GM19468 (cell line): ENCODE measurements around the gene KRT31.
"Not testable (repeated sequence)": the region's sequence is repeated elsewhere in the genome, so short reads cannot be mapped to it uniquely, and the experiment has no call there.

ENCODE experiments used
- ATAC-seq: cut with Tn5 transposase; IDR thresholded peaks from one replicate; pipeline ENCODE4 v1.9.1; 2021; ENCODE audit warnings: mild to moderate bottlenecking, moderate library complexity, moderate number of reproducible peaks; ENCODE audit not compliant: unreplicated experiment; ENCODE audit errors: extremely low read depth

KRT31 gene

DNA sequence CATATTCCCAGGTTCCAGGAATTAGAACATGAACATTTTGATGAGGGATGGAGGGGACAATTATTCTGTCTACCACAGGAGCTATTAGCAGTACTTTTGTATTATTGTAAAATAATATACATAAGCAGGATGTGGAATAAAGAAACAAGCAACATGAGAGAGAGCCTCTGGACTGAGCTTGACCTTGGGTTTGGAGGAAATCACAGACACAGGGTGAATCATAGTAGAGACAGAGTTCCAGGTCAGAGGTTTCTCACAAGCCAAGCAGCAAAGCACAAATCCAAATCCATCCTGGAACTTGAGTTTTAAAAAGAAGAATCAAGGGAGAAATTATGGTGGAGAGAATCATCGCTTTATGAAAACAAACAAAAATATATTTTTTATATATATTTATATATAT is 5.1 kb downstream of the KRT31 start:
- ATAC-seq, result no peak

- no peak for ATAC-seq
Measured at GRCh38 chr17:41391535-41391934, 5.9 kb downstream of the KRT31 start.

- no peak for ATAC-seq
Measured at GRCh38 chr17:41390411-41390938, 6.9 kb downstream of the KRT31 start.

- ATAC-seq, result no peak
Measured at GRCh38 chr17:41387670-41388069, 9.7 kb downstream of the KRT31 start.

- no peak for ATAC-seq
Measured at GRCh38 chr17:41386227-41386626, 11.2 kb downstream of the KRT31 start.

GRCh38 chr17:41383690-41384089 is 13.7 kb downstream of the KRT31 start:
- no peak for ATAC-seq

GRCh38 chr17:41382394-41382793 is 15.0 kb downstream of the KRT31 start:
- ATAC-seq, result no peak

- not testable (repeated sequence) for ATAC-seq
Measured at GRCh38 chr17:41381943-41382342, 15.5 kb downstream of the KRT31 start, which contains the start of gene KRT34. Gene KRT34, minus strand, starts transcription at chr17:41382306. Its CDS starts 60 bp downstream, at chr17:41382246.

DNA sequence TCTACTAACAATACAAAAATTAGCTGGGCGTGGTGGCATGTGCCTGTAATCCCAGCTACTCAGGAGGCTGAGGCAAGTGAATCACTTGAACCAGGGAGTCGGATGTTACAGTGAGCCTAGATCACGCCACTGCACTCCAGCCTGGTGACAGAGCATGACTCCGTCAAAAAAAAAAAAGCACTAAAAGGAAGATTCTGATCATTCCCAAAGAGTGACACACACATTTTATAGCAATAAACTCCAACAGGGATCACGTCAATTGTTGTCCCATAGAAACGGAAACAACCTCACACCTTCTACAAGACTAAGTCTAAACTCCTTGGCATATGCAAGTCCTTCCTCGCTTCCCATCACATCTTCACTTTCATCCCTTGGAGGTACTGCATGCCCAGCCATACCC is 17.3 kb downstream of the KRT31 start:
- not testable (repeated sequence) for ATAC-seq

DNA sequence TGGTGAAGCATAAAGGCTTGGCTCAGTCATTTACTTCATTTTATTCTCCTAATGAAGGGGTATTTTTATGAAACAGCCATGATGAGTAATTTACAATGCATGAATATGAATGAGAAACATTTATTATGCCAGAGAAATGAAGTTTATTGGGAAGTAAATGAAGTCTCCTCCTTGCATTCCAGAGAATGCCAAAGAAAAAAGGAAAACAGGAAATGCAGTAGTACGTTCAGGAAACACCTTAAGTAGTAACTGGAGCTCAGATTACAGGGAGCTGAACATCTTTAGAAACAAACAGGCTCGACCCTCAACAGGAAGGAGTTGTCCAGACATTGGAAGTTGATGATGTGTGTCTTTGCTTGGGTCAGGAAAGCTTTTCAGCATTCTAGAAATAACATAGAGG is 19.9 kb downstream of the KRT31 start:
- ATAC-seq, result no peak

DNA sequence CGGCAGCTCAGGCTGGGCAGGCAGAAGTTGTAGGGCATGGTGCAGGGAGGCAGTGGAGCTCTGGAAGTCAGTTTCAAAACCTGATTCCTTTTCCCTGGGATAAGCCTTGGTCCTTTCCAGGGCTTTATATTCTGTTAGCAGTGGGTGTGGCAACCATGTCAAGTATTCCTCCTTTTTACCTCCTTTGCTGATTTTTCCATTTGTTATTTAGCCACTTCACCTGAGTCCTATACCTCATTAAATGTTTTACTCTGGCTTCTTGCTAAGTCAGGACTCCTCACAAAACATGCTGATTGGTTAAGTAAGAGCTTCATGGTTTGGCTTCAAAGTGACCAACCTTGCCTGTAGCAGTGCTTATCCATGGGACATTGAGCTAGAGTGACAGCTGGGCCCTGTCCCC is 27.7 kb downstream of the KRT31 start, which contains the start of gene KRT33B:
KRT33B (minus strand) TSS at position 101 of the 400 bp plus-strand sequence; CDS start at position 38, 63 bp downstream.
- no peak for ATAC-seq

DNA sequence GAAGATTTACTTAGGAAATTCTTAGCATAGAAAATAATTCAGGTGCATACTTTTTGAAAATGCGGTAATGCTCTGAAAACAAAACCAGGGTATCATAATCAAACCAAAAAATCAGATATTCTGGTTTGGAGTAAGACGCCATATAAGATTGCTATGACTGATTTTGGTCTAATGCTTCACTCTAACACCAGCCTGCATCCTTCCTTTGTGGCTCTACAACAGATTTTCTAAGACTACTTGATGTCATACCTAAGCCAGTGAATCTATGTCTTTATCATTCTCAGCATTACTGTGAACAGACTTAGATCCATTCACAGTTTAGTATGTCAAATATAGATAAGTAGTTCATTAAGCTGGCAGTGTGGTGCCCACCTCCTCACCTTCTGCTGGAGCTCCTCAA is 28.4 kb downstream of the KRT31 start:
- no peak for ATAC-seq

DNA sequence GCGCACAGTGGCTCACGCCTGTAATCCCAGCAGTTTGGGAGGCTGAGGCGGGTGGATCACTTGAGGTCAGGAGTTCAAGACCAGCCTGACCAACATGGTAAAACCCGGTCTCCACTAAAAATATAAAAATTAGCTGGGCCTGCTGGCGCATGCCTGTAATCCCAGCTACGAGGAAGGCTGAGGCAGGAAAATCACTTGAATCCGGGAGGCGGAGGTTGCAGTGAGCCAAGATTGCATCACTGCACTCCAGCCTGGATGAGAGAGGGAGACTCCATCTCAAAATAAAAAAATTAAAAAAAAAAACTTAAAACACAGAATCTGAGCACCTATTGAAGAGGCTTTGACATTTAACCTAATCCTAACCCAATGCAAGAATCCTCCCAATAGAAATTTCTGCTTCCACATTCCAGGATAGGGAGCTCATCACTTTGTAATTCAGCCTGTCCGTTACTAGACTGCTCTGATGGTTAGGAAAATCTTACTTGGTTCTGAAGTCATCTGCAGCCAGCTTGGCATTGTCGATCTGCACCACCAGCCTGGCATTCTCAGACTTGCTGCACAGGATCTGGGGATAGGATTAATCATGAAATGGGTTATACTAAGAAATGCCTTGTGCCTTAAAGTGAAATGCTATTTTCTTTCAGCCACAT is 29.9 kb downstream of the KRT31 start:
- ATAC-seq, result no peak

DNA sequence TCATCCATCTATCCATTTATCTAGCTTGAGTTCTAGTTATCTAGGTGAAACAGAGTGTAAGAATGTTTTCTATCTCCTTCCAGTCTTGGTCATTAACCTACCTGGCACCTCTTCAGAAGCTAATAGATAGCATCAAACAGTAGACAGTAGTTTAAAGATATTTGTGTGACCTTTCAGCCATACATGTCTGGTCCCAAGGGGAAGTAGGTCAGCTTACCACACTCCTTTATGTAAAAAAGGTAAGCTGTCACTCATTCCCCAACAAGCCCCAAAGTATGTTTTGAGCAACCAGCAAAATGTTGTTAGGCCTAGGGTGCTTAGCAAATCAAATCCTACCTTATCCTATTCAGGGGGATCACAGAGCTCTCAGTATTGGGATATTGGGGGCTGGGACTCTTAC is 31.3 kb downstream of the KRT31 start:
- no peak for ATAC-seq

GRCh38 chr17:41363881-41364280 is 33.5 kb downstream of the KRT31 start:
- ATAC-seq, result no peak

DNA sequence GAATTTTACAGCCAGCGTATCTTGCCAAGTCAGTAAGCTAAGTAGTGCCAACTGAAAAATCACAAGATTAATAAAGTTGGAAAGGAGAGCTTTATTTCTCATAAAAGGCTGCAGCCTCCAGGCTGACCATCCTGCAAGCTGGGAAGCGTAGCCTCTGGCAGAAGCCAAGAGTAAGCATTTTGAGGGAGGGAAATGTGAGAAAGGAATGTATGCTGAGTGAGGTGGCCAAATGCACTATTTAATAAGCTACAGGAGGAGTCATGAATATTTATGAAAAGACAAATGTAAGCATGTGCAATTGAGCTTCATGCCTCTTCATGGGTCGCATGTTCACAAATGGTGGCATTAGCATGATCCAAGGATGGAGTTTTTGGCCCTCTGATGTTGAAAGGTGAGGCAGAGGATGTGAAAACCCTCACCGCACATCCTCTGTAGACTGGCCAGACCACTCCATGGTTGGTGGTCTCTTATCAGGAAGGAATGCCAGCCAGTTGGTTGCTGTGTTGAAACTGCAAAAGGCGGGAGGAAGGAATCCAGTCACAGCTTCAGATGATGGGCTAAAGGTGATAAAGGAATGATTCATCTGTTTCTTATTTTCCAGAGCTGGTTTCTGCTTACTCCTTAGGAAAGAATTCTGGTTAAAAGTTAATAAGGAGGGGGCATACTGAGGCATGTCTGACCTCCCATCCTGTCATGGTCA is 37.0 kb downstream of the KRT31 start:
- ATAC-seq, result no peak

- ATAC-seq, result no peak
Measured at GRCh38 chr17:41354536-41354935, 42.9 kb downstream of the KRT31 start.

DNA sequence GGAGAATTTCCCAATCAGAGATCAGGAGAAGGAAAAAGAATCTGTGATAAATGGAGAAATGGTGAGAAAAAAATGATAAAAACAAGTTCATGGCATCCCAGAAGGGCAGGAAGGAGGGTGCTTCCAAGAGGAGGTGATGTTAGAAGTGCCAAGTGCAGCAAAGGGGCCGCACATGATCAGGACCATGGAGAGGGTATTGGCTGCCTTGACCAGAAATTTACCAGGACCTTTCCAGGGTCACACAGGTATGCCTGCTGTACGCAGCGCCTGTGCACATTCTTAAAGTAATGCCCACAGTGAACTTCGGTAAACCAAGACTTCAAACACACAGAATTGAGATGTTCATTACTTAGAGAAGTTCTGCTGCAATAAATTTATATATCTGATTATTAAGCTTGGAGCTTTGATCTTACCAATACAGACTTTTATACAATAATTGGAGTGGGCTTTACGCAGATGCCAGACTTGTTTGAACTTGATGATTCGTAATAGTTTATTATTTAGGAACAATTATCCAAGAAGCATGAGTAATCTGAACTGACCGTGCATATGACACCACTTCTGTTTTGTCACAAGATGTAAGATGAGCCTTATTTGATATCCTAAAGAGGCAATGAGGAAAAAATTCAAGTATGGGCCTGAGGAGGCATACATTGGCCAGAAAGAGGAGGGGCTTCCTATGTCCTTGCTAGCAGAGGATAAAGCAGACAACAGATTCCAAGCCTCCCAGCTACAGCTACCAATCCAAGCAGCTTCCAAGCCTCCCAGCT is 44.6 kb downstream of the KRT31 start:
- no peak for ATAC-seq

DNA sequence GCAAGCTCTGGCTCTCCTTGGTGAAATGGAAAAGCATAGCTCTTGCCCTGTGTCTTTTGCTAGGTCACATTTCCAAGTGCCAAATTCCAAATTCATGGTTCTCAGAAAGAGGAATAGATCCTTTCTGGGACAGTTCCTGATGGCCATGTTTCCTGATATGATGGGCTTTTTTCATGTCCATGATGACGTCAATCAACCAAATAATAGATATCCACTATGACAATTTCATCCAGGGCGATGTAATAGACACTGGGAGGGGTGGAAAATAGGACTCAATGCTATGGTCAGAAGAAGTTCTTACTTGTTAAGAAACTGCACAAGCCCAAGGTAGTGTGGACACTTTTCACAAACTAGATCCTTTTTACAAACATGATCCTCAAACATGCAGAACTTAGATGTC is 46.2 kb downstream of the KRT31 start:
- ATAC-seq, result no peak

GRCh38 chr17:41350381-41350878 is 47.0 kb downstream of the KRT31 start, which contains the start of gene KRT33A:
Gene KRT33A, minus strand, starts transcription at chr17:41350828. Its CDS starts 61 bp downstream, at chr17:41350767.
- not testable (repeated sequence) for ATAC-seq
